HG03565 (cell line): ENCODE measurements around the gene MCM9.
"Not testable (repeated sequence)": the region's sequence is repeated elsewhere in the genome, so short reads cannot be mapped to it uniquely, and the experiment has no call there.

Experiments used
- ATAC-seq: cut with Tn5 transposase; IDR thresholded peaks from one replicate; pipeline ENCODE4 v1.9.1; 2021; ENCODE audit warnings: mild to moderate bottlenecking, moderate library complexity; ENCODE audit not compliant: unreplicated experiment

MCM9 gene

DNA sequence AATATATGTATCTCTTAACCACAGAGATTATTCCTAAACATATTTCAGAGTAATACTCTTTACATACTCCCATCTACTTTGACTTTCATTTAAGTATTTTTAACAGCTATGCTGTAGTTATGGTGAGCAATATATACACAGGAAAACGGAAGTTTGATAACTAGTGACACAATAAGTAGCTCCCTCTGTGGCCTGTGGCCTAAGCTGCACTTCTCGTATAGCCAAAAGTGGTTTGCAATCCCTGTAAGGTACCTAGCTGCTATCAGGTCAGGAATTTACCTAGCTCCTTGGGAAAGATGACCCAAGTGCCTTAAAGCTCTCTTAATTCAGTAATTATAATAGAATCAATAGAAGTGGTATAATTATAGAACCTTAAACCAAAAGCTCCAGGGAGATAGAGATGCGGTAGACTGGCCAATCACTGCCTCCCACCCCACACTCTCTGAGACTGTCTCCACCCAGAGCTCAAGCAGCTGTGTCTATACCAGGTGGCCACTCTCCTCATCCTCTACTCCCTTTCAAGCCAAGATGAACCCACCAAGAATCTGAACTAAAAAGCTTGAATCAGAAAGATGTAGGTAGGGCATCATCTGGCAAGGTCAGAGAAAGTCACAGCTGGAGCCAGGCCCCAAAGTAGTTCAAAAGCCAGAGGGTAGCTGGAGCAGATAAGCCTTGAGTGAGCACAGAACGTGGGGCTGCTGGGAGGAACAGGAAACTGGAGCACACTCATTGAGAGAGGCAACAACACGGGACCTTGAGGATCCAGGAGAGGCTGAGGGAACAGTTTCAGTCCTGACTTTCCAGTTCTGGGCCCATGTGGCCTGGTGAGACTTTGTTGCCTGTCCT lies 125.9 kb downstream of the MCM9 start:
- ATAC-seq, result peak; percentile 65

GRCh38 chr6:118804091-118804490 lies 130.9 kb downstream of the MCM9 start:
- ATAC-seq, result no peak

DNA sequence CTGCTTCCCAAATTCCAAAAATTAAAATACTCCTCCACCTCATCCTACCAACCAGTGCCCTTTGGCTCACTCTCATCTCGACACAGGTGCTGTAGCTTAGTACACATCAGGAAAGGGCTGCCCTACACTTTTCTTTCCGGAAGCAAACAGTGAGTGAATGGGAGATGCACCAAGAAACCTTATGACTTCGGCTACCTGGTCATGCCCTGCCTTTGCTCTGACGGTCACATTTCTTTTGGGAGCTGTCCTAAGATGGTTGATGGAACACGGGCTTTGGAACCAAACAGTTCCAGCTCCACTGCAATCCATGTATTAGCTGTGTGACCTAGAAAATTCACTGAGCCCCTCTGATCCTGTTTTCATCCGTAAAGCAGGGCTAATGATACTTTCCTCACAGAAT lies 133.7 kb downstream of the MCM9 start:
- no peak for ATAC-seq

GRCh38 chr6:118800394-118801071 lies 134.4 kb downstream of the MCM9 start:
- peak; percentile 89 for ATAC-seq

DNA sequence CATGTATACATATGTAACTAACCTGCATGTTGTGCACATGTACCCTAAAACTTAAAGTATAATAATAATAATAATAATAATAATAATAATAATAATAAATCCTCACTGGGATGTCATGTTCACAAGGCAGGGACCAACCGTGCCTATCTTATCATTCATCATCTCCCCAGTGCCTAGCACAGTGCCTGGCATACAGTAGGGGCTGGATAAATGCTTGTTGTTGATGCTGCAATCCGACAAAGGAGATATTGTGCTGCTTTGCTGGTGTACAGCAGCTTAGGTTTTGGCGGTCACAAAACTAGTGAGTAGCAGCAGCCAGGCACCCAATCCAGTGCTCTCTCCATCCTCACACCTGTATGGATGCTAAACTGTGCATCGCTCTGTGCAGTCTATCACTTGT lies 135.1 kb downstream of the MCM9 start:
- no peak for ATAC-seq

- not testable (repeated sequence) for ATAC-seq
Measured at GRCh38 chr6:118796548-118796947, 138.4 kb downstream of the MCM9 start.

GRCh38 chr6:118791499-118791898 lies 143.5 kb downstream of the MCM9 start:
- ATAC-seq, result no peak

DNA sequence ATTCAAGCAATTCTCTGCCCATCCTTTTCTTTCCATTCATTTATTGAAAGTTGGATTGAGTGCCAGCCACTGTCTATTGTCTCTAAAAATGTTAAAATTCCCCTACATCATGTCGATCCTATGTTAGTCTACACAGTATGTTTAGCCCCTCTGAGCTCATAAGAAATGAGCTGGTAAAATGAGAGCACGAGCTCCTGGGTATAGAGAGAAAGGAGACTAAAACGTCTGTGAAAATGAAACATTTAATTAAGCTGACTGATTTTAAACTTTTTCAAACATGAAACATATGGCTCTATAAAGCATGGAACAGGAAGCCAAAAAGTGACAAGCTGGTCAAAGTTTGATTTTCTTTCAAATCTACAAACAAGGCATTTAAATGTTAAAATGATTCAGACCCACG lies 145.0 kb downstream of the MCM9 start:
- ATAC-seq, result no peak

DNA sequence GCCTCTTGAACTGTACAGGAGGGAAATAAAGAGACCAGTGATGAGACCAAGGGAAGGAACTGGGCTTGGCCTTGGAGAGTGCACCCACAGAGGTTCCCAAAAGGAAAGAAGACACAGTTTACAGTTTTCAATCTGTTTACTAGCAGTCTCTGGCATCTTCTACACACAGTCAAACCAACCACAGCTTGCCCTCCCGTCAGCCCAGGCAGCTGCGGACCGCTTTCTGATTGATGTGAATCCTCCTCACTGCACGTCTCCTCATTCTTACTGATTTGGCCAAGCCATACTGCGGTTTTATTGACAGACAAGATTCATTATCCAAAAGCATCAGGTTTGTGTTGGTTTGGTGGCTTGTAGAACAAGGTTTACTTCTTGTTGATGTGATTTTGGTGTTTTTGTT lies 145.5 kb downstream of the MCM9 start:
- ATAC-seq, result no peak

DNA sequence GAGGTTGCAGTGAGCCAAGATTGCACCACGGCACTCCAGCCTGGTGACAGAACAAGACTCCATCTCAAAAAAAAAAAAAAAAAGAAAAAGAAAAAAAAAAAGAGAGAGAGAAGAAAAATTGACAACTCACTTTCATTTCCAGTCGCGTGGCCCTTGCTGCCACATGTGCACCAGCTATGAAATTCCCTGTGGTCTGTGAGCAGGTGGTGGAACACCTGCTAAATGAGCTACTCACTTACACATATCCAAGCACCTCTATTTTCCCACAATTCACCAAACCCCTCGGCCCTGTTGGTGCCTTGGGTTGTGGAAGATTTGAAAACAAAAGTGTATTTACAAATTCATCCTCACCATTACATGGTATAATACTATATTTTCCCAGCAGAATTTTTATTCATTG lies 146.3 kb downstream of the MCM9 start:
- no peak for ATAC-seq

DNA sequence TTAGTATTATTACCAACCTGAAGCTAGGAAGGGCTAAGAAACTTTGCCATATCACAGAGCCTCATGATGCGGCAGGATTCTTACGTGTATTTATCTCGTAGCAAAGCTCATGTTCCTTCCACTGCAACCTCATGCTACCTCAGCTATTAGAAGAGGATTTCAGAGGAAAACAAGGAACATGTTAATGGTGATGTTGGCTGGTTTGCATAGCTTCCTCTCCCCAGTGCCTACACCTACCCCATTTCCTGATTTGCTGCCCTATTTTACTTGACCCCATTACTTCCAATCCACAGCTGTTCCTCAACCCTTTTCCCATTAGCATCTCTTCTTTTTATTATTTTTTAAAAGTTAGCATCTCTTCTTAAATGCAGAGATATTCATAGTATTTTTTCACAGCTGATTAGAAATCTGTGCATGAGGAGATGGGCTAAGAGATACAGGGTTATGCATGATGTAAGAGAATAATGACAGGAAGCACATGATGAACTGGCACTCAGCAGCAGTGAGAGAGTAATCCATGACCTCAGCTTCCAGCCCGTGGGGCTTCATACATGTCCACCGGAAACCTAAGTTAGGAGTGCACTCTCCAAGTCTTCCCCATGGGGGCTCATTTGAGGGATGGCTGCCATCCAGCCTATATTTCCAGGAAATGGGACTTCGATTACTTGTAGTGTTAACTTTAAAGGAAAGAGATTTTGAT lies 147.1 kb downstream of the MCM9 start:
- no peak for ATAC-seq

DNA sequence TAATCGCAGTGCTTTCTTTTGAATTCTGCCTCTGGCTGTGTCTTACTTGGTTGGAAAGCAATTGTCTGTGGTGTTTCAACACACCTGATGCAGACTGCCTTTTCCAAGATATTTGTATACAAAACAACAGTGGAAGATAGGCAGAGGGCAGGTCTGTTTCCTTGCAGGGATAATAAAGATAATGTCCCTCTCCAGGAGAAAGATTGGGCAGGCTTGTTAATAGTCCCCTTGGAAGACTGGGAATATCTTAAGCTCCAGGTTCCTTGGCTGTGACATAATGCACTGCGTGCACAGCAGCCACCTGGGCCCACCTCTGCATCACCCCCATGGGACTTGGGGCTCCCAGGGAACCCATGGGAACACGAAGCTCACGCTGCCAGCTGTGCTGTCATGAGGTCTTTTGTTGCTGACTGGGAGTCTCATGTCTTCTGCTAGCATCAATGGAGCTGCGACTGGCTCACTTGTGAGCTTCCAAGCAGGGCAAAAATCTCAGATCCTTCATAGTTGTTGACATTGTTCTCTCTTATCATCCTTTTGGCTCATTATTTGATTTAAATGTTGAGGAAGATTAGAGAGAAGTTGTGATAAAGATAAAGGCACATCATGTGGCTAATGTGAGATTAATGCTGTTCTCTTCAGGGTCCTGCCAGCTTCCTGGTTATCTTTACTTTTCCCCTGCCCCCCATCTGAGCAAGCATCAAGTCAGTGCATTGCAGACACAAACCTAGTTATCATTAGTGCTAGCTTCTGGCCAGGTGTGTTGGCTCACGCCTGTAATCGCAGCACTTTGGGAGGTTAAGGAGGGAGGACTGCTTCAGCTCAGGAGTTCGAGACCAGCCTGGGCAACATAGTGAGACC lies 148.1 kb downstream of the MCM9 start:
- no peak for ATAC-seq

DNA sequence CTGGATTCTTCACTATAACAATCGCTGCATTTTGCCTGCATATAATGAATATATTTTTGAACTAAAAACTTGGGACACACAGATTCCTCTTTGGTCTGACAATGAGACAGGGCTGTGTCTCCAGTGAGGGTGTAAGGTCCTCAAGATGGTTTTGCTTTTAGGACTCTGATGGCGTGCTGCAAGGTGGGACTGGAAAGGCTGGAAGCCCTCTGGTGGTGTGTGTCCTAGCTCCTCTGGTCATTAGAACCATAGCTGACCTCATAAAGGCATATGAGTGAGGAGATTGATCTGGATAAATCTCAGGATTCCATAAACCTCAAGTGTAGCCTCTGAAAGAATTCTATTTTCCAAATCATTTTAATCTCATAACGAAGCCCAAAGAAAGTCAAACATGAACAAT lies 149.4 kb downstream of the MCM9 start:
- no peak for ATAC-seq

- ATAC-seq, result no peak
Measured at GRCh38 chr6:118784641-118785164, 150.3 kb downstream of the MCM9 start.

- ATAC-seq, result no peak
Measured at GRCh38 chr6:118783931-118784550, 150.9 kb downstream of the MCM9 start.

DNA sequence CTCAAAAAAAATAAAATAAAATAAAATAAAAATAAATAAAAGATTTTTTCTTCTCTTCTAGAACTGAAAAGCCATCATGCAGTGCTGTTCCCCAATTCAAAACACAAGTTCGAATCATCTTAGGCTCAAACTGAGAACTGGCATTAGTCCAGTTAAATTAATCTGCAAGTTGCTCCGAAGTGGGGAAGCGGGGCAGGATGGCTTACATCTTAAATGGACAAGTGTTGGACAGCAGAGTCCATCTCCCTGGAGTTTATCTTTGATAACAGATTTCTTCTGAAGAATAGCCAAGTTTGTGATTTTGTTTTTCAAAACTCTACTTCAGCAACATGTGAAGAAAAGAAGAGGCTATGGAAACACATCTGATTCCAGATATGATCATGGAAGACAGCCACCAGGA lies 152.3 kb downstream of the MCM9 start:
- no peak for ATAC-seq

GRCh38 chr6:118781897-118782296 lies 153.1 kb downstream of the MCM9 start:
- no peak for ATAC-seq

DNA sequence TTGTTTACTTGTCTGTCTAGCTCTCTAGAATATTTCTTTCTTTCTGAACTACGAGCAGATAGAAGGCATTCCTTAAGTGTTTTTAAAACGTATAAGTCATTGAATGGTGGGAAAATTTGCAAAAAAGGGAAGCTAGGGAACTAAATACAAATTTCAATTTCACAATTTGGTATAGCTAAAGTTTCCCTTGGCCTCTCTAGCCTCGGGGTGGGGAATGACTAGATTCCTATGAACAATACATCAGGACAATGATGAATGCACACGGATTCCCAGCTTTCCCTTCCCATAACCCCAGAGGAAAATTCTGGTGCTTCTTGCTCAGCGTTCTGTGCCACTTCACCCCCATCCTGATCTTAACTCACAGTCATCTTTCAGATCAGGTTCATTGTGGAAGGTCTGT lies 154.3 kb downstream of the MCM9 start:
- no peak for ATAC-seq

- peak; percentile 88 for ATAC-seq
Measured at GRCh38 chr6:118776607-118777549, 158.1 kb downstream of the MCM9 start.
